Measurements from ENCODE around the gene SDK2.
"Not testable (repeated sequence)": the region's sequence is repeated elsewhere in the genome, so short reads cannot be mapped to it uniquely, and the experiment has no call there.

The SDK2 gene

DNA sequence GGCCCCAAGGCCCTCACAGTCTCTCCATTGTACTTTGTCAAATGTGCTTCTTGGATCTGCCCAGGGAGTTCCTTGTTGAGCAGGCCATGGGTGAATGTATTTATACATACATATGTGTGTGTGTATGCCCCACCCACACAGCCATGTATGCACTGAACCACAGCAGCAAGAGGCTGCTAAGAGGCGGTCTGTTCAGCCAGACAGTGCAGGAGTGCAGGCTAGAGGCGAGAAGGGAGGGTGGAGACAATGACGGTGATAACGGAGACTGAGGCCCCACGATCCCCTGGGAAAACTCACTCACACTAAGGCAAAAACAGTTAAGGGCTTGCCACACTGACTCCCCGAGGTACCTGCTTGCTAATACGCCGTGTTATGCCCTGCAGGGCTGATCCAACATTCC lies 181.4 kb downstream of the SDK2 start:
- Histone ChIP-seq H3K9ac (ENCODE audit: low read length) (no peak overlapping the region), H3K27me3 (ENCODE audit: control insufficient read depth, insufficient read depth, low read length) (no peaks in the 10 kb centered on the region), H3K4me1 (ENCODE audit: control insufficient read depth, insufficient read depth, low read length) (no peaks in the 10 kb centered on the region), H3K4me3 (ENCODE audit: low read length) (no peak overlapping the region), H3K36me3 (ENCODE audit: control insufficient read depth, insufficient read depth, low read length) (no peaks in the 10 kb centered on the region), H3K27ac (ENCODE audit: low read depth, low read length) (no peak overlapping the region)

DNA sequence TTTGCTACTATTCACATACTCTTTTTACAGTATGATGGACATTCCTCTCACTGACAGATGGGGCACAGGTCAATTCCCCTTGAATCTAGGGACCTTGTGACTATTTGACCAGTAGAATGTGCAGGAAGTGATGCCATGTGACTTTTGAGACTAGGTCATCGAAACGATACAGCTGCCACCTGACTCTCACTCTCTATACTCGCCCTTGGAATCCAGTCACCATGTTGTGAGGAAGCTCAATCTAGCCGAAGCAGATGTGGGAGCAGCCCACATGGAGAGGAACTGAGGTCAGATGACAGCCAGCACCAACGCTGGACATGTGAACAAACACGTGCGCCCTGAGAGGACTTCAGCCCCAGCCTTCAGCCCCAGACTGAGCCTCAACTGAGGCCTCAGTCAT lies 184.3 kb downstream of the SDK2 start:
- H3K9ac ChIP-seq (ENCODE audit: low read length) = no peak overlapping the region
- no peaks in the 10 kb centered on the region for H3K27me3 ChIP-seq (ENCODE audit: control insufficient read depth, insufficient read depth, low read length)
- no peak overlapping the region for H3K27ac ChIP-seq (ENCODE audit: low read depth, low read length)
- H3K4me3 ChIP-seq (ENCODE audit: low read length) = no peak overlapping the region
- H3K4me1 ChIP-seq (ENCODE audit: control insufficient read depth, insufficient read depth, low read length) = no peaks in the 10 kb centered on the region
- no peaks in the 10 kb centered on the region for H3K36me3 ChIP-seq (ENCODE audit: control insufficient read depth, insufficient read depth, low read length)

DNA sequence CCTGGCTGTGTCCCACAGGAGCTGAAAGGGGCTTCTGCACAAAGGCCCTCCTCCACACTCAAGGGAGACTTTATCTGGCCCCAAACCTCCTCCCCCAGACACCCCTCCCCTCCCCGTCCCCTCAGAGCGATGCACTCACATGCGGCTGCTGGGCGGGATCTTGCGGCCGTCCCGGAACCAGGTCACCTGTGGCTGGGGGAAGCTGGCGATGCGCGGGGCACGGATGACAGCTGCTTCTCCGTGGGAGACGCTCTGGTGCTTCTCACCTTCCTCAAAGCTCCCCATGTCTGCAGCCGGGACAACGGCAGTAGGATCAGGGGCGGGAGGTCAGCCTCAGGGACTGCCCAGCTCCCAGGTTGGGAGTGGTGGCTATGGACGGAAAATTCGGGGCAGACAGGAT lies 188.5 kb downstream of the SDK2 start:
- Histone ChIP-seq H3K4me3 (ENCODE audit: low read length) (no peak overlapping the region), H3K27me3 (ENCODE audit: control insufficient read depth, insufficient read depth, low read length) (no peaks in the 10 kb centered on the region), H3K9ac (ENCODE audit: low read length) (no peak overlapping the region), H3K27ac (ENCODE audit: low read depth, low read length) (no peak overlapping the region), H3K36me3 (ENCODE audit: control insufficient read depth, insufficient read depth, low read length) (no peaks in the 10 kb centered on the region), H3K4me1 (ENCODE audit: control insufficient read depth, insufficient read depth, low read length) (no peaks in the 10 kb centered on the region)

DNA sequence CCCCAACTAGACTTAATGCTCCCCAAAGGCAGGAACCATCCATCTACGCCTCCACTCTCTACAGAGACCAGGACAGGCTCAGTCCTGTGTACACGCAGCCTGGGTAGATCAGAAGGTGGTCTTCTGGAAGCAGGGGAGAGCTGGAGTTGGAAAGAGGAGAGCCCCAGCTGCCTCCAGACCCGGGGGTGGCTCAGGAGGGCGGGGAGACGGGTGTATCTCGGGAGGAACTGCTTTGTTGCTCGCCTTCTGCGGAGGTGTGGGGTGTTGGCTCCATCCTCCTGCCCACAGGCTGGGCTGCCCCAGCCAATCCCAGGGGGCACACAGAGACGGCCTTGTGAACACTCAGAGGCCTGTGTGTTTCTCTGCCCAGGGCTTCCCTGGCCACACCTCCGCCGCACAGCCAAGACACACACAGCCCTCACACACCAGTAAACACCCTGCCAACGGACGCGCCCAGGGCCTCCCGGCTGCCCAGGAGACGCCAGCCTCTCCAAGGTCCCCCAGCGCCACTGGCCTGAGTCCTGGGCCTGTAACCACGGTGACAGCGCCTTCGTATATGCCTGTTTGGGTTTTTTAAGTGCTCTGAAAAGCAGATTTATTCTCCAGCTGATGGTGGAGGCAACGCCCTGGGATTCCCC lies 189.1 kb downstream of the SDK2 start:
- no peaks in the 10 kb centered on the region for H3K4me1 ChIP-seq (ENCODE audit: control insufficient read depth, insufficient read depth, low read length)
- H3K4me3 ChIP-seq (ENCODE audit: low read length) = no peak overlapping the region
- H3K36me3 ChIP-seq (ENCODE audit: control insufficient read depth, insufficient read depth, low read length) = no peaks in the 10 kb centered on the region
- no peaks in the 10 kb centered on the region for H3K27me3 ChIP-seq (ENCODE audit: control insufficient read depth, insufficient read depth, low read length)
- no peak overlapping the region for H3K27ac ChIP-seq (ENCODE audit: low read depth, low read length)
- H3K9ac ChIP-seq (ENCODE audit: low read length) = no peak overlapping the region

DNA sequence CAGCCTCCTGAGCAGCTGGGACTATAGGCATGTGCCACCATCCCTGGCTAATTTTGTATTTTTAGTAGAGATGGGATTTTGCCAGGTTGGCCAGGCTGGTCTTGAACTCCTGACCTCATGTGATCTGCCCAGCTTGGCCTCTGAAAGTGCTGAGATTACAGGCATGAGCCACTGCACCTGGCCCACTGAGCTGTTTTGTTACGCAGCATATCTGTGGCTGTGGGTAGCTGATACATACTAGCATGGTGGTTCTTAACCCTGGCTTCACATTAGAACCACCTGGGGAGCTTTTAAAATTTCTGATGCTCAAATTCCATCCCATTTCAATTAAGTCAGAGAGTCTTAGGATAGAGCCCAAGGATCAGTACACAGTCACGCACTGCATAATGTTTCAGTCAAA lies 190.8 kb downstream of the SDK2 start:
- not testable (repeated sequence) for H3K9ac ChIP-seq (ENCODE audit: low read length); H3K4me1 ChIP-seq (ENCODE audit: control insufficient read depth, insufficient read depth, low read length); H3K27me3 ChIP-seq (ENCODE audit: control insufficient read depth, insufficient read depth, low read length); H3K27ac ChIP-seq (ENCODE audit: low read depth, low read length); H3K36me3 ChIP-seq (ENCODE audit: control insufficient read depth, insufficient read depth, low read length); H3K4me3 ChIP-seq (ENCODE audit: low read length)

DNA sequence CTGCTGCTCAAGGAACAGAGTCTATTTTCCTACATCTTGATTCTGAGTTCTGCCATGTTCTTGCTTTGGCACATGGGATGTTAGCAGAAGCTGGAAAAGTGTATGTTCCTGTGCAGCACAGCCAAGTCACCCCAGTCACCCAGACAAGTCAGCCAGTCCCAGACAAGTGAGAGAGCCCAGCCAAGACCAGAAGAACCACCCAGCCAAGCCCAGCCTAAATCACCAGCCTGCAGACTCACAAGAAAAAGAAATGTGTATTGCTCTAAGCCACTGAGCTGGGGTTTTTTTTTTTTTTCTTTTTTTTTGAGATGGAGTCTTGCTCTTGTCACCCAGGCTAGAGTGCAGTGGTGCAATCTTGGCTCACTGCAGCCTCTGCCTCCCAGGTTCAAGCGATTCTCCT lies 191.2 kb downstream of the SDK2 start:
- Histone ChIP-seq H3K4me1 (ENCODE audit: control insufficient read depth, insufficient read depth, low read length) (no peaks in the 10 kb centered on the region), H3K36me3 (ENCODE audit: control insufficient read depth, insufficient read depth, low read length) (no peaks in the 10 kb centered on the region), H3K4me3 (ENCODE audit: low read length) (no peak overlapping the region), H3K9ac (ENCODE audit: low read length) (no peak overlapping the region), H3K27ac (ENCODE audit: low read depth, low read length) (no peak overlapping the region), H3K27me3 (ENCODE audit: control insufficient read depth, insufficient read depth, low read length) (no peaks in the 10 kb centered on the region)

DNA sequence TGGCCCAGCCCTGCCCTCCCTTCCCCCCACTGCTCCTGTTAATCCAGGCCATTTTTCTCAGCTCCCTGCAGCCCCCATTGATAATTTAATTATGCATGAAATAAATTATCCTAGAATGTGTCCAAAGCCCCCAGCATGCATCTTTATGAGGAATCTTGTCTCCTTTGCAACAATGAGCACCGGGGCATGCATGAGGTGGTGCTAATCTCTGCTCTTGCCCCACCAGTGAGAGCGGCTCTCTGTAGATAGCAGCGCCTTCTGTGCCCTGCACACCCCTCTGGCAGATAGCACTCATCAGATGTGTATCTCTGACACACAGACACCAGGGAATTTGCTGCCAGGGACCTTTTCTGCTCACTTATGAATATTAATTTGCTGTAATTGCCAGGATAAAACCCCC lies 192.2 kb downstream of the SDK2 start:
- H3K4me1 ChIP-seq (ENCODE audit: control insufficient read depth, insufficient read depth, low read length) = no peaks in the 10 kb centered on the region
- no peaks in the 10 kb centered on the region for H3K36me3 ChIP-seq (ENCODE audit: control insufficient read depth, insufficient read depth, low read length)
- H3K27ac ChIP-seq (ENCODE audit: low read depth, low read length) = no peak overlapping the region
- H3K9ac ChIP-seq (ENCODE audit: low read length) = no peak overlapping the region
- no peaks in the 10 kb centered on the region for H3K27me3 ChIP-seq (ENCODE audit: control insufficient read depth, insufficient read depth, low read length)
- no peak overlapping the region for H3K4me3 ChIP-seq (ENCODE audit: low read length)

DNA sequence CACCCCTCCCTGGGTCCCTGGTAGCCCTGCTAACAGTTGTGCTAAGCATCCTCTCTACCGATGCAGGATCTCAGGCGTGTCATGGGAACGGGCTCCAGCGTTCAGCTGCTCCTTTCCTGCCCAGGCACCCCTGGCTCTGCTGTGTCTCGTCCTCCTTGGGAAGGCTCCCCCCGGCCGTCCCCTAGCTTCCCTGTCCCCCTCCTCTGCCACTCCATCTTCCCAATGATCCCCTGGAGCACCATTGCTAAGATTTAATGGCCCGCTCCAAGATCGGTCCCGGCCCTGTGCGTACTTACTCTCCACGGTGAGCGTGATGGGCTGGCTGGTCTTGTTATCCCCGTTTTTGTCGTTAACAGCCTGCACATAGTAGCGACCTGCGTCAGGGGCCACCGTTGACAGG lies 196.9 kb downstream of the SDK2 start:
- no peak overlapping the region for H3K4me3 ChIP-seq (ENCODE audit: low read length)
- H3K36me3 ChIP-seq (ENCODE audit: control insufficient read depth, insufficient read depth, low read length) = no peaks in the 10 kb centered on the region
- no peak overlapping the region for H3K9ac ChIP-seq (ENCODE audit: low read length)
- H3K27me3 ChIP-seq (ENCODE audit: control insufficient read depth, insufficient read depth, low read length) = no peaks in the 10 kb centered on the region
- no peaks in the 10 kb centered on the region for H3K4me1 ChIP-seq (ENCODE audit: control insufficient read depth, insufficient read depth, low read length)
- H3K27ac ChIP-seq (ENCODE audit: low read depth, low read length) = no peak overlapping the region

DNA sequence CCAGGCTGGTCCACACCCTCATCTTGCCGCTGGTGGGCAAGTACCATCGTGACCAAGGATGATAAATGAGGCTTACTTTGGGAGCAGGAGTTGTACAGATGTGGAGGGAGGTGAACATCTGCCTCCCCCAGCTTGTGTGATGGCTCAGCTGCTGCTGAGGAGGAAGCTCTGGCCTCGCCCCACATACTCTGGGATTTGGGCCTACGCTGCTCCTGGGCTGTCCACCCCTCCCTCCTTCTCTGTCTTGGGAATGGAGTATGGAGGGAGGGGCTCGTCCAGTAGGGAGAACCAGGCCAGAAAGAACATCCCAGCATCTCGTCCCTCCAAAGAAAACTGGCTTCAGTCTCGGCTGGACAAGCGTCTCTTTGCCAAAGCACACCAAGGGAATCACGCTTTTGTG lies 197.6 kb downstream of the SDK2 start:
- H3K4me1 ChIP-seq (ENCODE audit: control insufficient read depth, insufficient read depth, low read length) = no peaks in the 10 kb centered on the region
- H3K9ac ChIP-seq (ENCODE audit: low read length) = no peak overlapping the region
- H3K27me3 ChIP-seq (ENCODE audit: control insufficient read depth, insufficient read depth, low read length) = no peaks in the 10 kb centered on the region
- H3K4me3 ChIP-seq (ENCODE audit: low read length) = no peak overlapping the region
- no peak overlapping the region for H3K27ac ChIP-seq (ENCODE audit: low read depth, low read length)
- H3K36me3 ChIP-seq (ENCODE audit: control insufficient read depth, insufficient read depth, low read length) = no peaks in the 10 kb centered on the region

DNA sequence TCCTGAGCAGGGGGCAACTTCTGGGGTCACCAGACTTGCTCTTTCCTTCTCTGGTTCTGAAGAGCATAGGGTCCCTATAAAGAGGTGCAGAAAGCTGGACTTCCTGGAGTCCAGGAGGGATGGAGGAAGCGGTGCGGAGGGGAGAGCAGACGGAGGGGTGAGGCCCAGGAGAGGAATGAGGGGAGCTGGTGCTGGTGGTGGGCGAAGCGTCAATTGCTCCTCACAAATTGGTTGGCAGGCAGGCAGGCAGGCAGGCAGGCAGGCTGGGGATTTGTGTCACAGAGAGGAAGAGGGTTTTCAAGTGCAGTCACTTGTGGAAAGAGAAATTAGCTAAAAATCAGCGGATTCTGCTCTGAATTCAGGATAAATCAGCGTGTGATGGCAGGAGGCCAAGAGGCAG lies 198.8 kb downstream of the SDK2 start:
- no peak overlapping the region for H3K4me3 ChIP-seq (ENCODE audit: low read length)
- no peaks in the 10 kb centered on the region for H3K4me1 ChIP-seq (ENCODE audit: control insufficient read depth, insufficient read depth, low read length)
- H3K9ac ChIP-seq (ENCODE audit: low read length) = no peak overlapping the region
- H3K36me3 ChIP-seq (ENCODE audit: control insufficient read depth, insufficient read depth, low read length) = no peaks in the 10 kb centered on the region
- H3K27me3 ChIP-seq (ENCODE audit: control insufficient read depth, insufficient read depth, low read length) = no peaks in the 10 kb centered on the region
- no peak overlapping the region for H3K27ac ChIP-seq (ENCODE audit: low read depth, low read length)

DNA sequence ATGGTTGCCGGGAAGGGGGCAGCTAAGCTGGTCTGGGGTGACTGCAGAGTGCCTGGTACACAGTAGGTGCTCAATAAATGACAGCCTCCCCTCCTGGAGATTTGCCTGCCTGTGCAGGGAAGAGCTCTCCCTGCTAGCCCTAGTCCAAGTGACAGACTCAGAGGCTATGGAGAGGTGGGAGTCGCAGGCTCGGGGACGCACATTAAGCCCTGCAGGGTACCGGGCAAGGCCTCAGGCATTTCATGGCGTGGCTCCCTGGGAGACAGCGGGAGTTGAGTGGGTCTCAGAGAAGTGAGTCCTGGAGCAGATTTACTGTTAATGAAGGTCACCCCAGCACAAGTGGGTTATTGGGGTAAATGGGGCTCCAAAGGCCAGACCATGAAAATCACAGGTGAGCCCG lies 200.2 kb downstream of the SDK2 start:
- Histone ChIP-seq H3K4me1 (ENCODE audit: control insufficient read depth, insufficient read depth, low read length) (no peaks in the 10 kb centered on the region), H3K27ac (ENCODE audit: low read depth, low read length) (no peak overlapping the region), H3K4me3 (ENCODE audit: low read length) (no peak overlapping the region), H3K27me3 (ENCODE audit: control insufficient read depth, insufficient read depth, low read length) (no peaks in the 10 kb centered on the region), H3K36me3 (ENCODE audit: control insufficient read depth, insufficient read depth, low read length) (no peaks in the 10 kb centered on the region), H3K9ac (ENCODE audit: low read length) (no peak overlapping the region)

DNA sequence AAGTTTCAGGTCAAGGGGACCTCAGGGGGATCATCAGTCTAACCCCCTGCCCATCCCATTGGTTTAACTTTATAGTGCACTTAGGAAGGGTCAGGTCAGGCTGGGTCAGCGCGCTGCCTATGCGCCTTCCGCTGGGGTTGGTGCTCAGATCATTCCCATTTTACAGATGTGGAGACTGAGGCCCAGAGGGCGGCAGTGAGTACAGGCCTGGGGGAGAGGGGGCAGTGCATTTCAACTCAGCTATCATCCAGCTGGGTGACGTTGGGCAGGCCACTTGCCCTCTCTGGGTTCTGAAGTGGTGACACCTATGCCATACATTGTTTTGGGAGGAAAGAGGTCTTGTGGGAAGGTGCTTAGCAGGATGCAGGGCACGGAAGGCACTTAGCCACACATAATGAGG lies 204.6 kb downstream of the SDK2 start:
- Histone ChIP-seq H3K4me1 (ENCODE audit: control insufficient read depth, insufficient read depth, low read length) (no peaks in the 10 kb centered on the region), H3K36me3 (ENCODE audit: control insufficient read depth, insufficient read depth, low read length) (no peaks in the 10 kb centered on the region), H3K27me3 (ENCODE audit: control insufficient read depth, insufficient read depth, low read length) (no peaks in the 10 kb centered on the region), H3K9ac (ENCODE audit: low read length) (no peak overlapping the region), H3K4me3 (ENCODE audit: low read length) (no peak overlapping the region), H3K27ac (ENCODE audit: low read depth, low read length) (no peak overlapping the region)

DNA sequence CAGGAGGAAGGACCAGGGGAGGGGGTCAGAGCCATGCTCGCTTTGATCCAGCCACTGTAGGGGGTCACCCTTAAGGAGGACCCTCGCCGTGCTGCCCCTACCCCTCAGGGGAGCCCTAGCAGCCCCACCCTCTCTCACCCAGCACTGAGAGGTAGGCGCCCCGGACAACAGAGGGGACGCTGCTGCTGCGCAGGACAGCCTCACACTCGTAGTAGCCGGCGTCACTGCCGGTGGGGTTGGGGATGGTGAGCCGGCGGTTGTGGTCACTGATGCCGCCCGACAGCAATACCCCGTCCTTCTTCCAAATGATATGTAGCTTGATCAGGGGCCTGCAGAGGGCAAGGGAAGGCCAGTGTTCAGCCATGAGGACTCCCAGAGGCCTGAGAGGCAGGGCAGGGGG lies 206.4 kb downstream of the SDK2 start:
- Histone ChIP-seq H3K36me3 (ENCODE audit: control insufficient read depth, insufficient read depth, low read length) (no peaks in the 10 kb centered on the region), H3K4me1 (ENCODE audit: control insufficient read depth, insufficient read depth, low read length) (no peaks in the 10 kb centered on the region), H3K4me3 (ENCODE audit: low read length) (no peak overlapping the region), H3K27ac (ENCODE audit: low read depth, low read length) (no peak overlapping the region), H3K27me3 (ENCODE audit: control insufficient read depth, insufficient read depth, low read length) (no peaks in the 10 kb centered on the region), H3K9ac (ENCODE audit: low read length) (no peak overlapping the region)

All from rectal smooth muscle tissue (tissue), 1 donor.